GDM1 (cell line): ENCODE measurements around the gene TULP4.
"Not testable (repeated sequence)": the region's sequence is repeated elsewhere in the genome, so short reads cannot be mapped to it uniquely, and the experiment has no call there.

ENCODE experiments used
- DNase-seq: peaks from one replicate; lab custom pipeline; 2025; lab: John Stamatoyannopoulos, UW

Gene TULP4

DNA sequence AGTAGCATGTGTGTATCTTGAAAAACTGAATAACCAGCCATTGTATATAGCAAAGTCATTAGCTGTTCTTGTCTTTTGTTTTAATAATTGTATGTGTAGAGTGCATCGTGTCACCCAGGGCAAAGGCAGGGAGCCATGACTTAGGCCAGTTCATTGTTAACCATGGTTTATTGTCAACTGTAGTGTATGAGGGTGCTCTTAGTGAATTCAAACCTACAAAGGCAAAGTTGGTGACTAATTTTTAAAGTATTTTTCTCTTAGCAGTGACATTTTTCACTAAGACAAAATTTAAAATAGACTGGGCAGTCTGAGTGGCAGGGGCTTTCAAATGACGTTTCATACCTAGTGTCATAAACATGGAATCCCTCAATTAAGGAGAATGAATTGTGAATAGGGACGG, 79.0 kb downstream of the TULP4 start:
- no peak for DNase-seq

DNA sequence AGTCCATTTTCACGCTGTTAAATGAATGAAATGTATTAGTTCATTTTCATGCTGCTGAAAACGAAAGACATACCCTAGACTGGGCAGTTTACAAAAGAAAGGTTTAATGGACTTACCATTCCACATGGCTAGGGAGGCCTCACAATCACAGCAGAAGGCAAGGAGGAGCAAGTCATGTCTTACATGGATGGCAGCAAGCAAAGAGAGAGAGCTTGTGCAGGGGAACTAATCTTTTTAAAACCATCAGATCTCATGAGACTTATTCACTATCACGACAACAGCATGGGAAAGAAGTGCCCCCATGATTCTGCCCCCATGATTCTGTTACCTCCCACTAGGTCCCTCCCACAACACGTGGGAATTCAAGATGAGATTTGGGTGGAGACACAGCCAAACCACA, 79.7 kb downstream of the TULP4 start:
- DNase-seq, result not testable (repeated sequence)

DNA sequence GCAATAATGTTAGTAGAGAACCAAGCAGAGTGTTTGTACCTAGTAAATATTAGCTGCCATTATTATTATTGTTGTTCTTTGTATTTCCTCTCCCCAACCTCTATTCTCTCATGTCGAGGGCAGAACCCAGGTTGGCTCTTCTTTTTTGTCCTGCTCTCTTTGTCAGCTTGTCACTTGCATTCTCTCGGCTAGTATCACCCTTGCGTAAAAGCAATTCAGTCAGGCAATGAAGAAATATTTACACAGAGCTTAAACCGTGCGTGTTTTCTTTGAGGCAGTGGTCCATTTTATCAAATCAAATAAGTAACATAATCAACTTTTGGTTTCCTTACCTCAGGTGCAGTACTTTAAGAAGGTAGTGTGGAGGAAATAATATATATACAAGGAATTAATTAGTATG, 83.9 kb downstream of the TULP4 start:
- DNase-seq, result no peak

GRCh38 chr6:158397578-158397977, 85.3 kb downstream of the TULP4 start:
- DNase-seq, result no peak

- DNase-seq, result no peak
Measured at GRCh38 chr6:158398252-158399024, 86.2 kb downstream of the TULP4 start.

DNA sequence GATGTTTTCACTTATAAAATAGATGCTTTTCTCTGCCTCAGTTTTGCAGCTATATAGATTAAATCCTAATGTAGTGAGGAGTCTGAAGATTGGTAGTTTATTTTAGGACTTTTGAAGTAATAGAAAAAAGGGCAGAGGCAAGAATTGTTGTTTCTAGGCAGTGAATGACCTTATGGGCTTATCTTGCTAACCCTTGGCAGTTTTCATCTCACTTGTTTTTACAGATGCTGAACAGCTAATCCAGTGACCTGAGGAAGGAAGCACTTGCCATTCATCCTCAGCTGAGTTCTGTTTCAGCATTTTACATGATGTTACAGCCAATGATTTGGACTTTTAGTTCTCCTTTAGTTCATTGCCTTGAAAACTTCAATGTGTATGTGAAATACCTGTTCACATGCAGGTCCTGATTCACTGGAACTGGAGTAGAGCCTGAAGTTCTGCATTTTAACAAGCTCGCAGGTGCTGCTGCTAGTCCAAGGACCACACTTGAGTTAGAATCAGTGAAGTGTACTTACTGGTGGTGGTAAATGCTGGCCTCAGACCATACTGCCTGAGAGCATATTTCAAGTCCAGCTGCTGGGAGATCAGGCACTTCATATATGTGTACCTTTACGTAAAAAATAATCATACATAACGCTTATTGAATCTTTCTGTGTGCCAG, 86.9 kb downstream of the TULP4 start:
- DNase-seq, result no peak

- no peak for DNase-seq
Measured at GRCh38 chr6:158402184-158402583, 89.9 kb downstream of the TULP4 start.

GRCh38 chr6:158405321-158405831, 93.1 kb downstream of the TULP4 start:
- DNase-seq, result not testable (repeated sequence)

DNA sequence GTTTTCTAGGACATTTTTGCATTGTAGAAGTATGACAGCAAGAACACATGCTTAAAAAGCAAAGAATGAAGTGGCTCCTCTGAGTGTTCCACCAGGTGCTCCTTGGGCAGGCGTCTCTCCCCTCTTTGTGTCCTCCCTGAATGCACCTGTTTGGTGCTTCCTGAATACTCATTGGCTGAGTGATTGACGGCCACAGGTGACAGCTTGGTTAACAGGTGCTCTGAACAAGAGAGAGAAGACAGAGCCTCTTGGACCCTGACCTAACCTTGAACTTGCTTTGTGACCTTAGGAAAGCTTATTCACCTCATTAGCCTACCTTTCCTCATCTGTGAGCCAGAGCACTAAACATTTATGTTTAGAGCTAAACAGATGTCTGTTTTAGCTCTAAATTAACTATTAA, 93.7 kb downstream of the TULP4 start:
- DNase-seq, result no peak

GRCh38 chr6:158406736-158407135, 94.5 kb downstream of the TULP4 start:
- DNase-seq, result no peak

DNA sequence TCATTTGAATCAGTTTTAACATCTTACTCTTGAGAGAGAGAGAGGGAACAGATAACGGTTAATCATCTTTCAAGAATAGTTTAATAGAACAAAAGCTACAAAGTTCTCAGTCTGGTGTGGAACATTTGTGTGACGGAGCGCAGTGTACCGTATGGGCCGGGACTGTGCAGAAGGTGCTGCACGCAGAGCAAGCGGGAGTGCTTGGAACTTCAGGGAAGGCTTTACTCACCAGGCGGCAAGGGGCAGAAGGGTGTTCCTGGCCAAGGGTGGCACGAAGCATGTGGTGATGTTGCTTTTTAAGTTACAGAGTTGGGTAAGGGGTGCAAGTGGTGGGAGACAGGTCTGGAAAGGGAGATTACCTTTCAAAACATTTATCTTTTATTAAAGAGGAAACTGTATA, 95.7 kb downstream of the TULP4 start:
- no peak for DNase-seq

GRCh38 chr6:158408552-158409130, 96.4 kb downstream of the TULP4 start:
- no peak for DNase-seq

DNA sequence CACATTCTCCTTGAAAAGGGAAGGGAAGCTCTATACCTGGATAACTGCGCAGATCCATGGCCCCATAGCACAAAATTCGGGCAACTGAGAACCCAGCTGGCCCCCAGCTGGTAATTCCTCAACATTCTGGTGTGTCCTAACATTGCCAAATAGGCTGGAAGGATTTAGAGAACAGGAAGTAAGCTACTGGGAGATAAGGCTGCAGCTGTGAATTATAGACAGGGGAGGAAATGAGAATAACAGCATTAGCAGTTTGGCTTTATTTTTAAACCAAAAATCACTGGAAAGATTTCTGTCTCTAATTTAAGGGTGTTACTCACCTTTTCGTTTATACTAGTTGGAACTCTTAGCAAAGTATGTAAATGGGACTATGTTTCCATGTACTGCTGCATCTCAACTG, 97.2 kb downstream of the TULP4 start:
- DNase-seq, result no peak

DNA sequence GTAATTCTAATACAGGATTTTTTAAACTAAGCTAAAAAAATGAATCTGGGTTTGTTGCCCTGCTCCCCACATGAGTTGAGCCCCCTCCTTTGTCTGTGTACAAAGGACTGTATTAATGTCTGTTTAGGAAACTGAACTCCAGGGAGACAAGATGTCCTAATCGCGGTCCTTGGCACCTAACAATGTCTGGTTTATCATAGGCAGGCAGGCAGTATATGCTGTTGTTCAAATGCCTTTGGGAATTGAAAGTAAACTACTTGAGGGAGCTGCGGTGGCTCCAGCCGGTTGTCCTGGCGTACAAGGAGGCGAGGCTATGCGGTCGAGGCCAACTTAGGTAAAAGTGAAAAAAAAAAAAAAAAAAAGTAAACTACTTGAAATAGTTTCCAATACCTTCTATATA, 98.5 kb downstream of the TULP4 start:
- DNase-seq, result no peak

DNA sequence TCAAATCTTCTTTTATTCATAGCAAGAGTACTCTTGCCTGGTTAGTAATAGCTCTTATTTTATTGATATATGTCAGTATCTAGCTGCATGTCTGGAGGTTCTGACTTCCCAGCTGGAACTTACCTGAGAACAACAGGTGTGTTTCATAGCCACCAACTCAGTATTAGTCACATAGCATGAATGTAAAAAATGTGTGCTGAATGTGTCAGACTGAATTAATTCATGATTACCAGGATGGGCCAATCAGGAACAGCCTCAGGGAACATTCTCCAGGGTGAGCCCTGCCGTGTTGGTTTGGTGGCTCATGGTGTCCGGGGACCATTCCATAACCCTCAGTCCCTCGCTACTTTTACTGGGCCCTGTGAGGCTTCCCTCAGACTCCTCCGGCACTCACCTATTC, 99.7 kb downstream of the TULP4 start:
- DNase-seq, result no peak

DNA sequence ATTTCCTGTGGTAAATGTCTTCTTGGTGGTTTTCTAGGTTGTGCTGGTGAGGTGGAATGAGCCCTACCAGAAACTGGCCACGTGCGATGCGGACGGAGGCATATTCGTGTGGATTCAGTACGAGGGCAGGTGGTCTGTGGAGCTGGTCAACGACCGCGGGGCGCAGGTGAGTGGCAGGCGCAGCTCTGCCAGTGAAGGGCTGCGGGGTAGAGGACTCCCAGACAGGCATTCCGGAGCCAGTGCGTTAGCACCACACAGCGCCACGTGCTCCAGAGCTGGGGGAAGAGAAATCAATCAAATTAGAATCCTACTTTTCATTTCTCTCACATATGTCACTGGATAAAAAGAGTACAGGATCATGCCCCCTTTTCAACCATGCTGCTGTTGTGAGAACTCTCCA, 100.8 kb downstream of the TULP4 start:
- DNase-seq, result no peak

GRCh38 chr6:158413814-158414565, 101.7 kb downstream of the TULP4 start:
- DNase-seq, result no peak

GRCh38 chr6:158414851-158415262, 102.6 kb downstream of the TULP4 start:
- DNase-seq, result no peak

DNA sequence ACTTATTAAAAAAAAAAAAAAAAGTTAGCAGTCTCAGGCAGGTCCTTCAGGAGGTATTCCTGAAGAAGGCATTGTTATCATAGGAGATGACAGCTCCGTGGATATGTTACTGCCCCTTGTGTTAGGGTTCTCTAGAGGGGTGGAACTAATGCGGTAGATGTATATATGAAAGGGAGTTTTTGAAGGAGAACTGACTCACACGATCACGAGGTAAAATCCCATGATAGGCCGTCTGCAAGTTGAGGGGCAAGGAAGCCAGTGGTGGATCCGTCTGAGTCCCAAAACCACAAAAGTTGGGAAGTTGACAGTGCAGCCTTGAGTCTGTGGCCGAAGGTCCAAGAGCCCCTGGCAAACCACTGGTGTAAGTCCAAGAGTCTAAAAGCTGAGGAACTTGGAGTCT, 103.4 kb downstream of the TULP4 start:
- no peak for DNase-seq

- no peak for DNase-seq
Measured at GRCh38 chr6:158416883-158417759, 104.9 kb downstream of the TULP4 start.

GRCh38 chr6:158417760-158418098, 105.5 kb downstream of the TULP4 start:
- DNase-seq, result no peak

DNA sequence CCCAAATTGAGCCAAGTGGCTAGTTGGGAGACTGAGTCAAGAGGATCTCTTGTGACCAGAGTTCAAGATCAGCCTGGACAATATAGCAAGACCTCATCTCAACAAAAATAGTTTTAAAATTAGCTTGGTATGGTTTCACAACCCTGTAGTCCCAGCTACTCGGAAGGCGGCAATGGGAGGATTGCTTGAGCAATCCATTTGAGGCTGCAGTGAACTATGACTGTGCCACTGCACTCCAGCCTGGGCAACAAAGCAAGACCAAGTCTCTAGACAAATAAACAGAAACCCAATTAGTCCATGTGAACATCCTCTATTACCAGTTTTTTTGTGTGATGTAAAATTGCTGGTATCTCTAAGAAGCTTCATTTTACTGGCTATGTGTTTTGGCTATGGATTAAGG, 106.2 kb downstream of the TULP4 start:
- no peak for DNase-seq
